ENCODE measurements around the gene MYMK.

DNA sequence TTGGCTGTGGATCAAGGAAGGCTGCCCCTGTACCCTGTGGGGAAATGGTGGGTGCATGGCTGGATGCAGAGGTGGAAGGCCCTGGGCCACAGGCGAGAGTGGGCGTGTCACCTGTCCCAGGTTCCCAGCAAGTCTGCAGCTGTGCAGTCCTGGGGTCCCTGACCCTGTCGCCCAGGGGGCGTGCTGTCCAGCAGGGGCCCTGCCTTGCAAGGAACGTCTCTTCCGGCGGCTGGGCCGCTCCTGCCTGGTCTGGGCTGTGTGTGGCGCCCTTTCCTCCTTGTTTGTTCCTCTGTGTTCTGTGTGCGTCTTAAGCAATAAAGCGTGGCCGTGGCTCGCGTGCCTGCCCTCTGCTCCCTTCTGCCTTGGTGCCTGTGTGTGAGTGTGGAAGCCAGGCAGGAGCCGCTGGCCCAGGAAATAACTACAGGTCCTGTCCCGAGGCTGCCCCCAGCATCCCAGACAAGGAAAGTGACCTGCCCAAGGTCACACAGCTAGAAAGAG lies 54.3 kb downstream of the MYMK start:
- TF ChIP-seq CTCF (IDR thresholded peaks at IDR 0.05): no peak
- no peak for TF ChIP-seq POLR2A (IDR thresholded peaks at IDR 0.05)
